ENCODE data around the gene PSTPIP1.

DNA sequence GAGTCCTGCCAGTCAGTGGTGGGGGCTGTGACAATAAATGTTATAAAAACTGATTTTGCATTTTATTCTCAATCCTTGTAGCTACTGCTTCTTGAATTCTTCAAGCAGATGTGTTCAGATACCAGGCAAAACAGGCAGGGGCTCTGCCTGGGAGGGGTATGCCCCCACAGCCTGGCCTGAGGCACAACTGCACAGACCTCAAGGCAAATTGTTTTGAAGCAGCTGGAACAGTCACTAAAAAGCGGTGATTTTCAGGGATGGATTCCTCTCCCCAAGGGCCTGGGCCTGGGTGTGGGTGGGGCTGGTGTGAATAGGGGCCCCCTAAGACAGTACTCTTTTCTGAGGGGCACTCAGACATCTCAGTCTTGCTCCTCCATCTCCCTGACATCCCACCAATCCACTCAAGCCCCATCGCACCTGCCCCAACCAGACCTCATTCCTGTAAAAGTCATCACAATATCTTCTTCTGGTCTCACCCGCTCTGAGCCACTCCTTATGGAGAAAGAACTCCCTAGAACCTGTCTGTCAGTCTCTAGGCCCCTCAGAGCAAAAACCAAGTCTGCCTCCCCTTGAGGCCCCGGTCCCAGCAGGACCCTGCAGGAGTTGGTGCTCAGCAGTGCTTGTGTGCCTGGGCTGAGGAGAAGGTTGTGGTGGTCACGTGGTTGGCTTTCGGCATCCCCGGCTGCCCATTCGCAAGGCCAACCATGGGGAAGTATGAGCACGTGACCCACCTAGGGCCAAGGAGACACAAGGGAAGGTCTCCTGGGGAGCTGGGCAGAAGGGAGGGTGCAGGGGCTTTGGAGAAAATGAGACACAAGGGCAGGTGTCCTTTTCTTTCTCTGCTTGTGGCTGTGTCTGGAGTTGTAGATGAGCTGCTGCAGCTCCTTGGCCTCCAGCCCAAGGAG lies 2.9 kb upstream of the PSTPIP1 start:
- TF ChIP-seq POLR2AphosphoS5 (IDR thresholded peaks at IDR 0.05) = no peak
- TF ChIP-seq, protein P1, sequence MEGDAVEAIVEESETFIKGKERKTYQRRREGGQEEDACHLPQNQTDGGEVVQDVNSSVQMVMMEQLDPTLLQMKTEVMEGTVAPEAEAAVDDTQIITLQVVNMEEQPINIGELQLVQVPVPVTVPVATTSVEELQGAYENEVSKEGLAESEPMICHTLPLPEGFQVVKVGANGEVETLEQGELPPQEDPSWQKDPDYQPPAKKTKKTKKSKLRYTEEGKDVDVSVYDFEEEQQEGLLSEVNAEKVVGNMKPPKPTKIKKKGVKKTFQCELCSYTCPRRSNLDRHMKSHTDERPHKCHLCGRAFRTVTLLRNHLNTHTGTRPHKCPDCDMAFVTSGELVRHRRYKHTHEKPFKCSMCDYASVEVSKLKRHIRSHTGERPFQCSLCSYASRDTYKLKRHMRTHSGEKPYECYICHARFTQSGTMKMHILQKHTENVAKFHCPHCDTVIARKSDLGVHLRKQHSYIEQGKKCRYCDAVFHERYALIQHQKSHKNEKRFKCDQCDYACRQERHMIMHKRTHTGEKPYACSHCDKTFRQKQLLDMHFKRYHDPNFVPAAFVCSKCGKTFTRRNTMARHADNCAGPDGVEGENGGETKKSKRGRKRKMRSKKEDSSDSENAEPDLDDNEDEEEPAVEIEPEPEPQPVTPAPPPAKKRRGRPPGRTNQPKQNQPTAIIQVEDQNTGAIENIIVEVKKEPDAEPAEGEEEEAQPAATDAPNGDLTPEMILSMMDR (IDR thresholded peaks at IDR 0.05) = no peak
- no peak for TF ChIP-seq POLR2A (IDR thresholded peaks at IDR 0.05)

All from breast epithelium (tissue), 3 donors.